HEK293T (cell line): ENCODE measurements around the gene THSD4.

ENCODE experiments used
- ELF4 ChIP-seq: fragments of 450-650 bp; IDR thresholded peaks from 2 replicates; pipeline ENCODE4 v1.6.1; 2017; ENCODE audit warnings: antibody characterized with exemption
- FOXA1 ChIP-seq: fragments of 450-650 bp; IDR thresholded peaks from 2 replicates; pipeline ENCODE4 v1.6.1; 2016; ENCODE audit warnings: mild to moderate bottlenecking
- FOXK2 ChIP-seq: fragments of 450-650 bp; IDR thresholded peaks from 2 replicates; pipeline ENCODE4 v1.6.1; 2016; ENCODE audit warnings: mild to moderate bottlenecking
- HDGF ChIP-seq: fragments of 450-650 bp; IDR thresholded peaks from 2 replicates; pipeline ENCODE4 v1.6.1; 2017; ENCODE audit warnings: antibody characterized with exemption, borderline replicate concordance
- NFRKB ChIP-seq: fragments of 450-650 bp; IDR thresholded peaks from 2 replicates; pipeline ENCODE4 v1.6.1; 2016; ENCODE audit warnings: mild to moderate bottlenecking, moderate library complexity
- SP1 ChIP-seq: fragments of 450-650 bp; IDR thresholded peaks from 2 replicates; pipeline ENCODE4 v1.6.1; 2017
- SUZ12 ChIP-seq: fragments of 450-650 bp; IDR thresholded peaks from 2 replicates; pipeline ENCODE4 v1.6.1; 2016; ENCODE audit warnings: mild to moderate bottlenecking
- ZNF384 ChIP-seq: fragments of 450-650 bp; IDR thresholded peaks from 2 replicates; pipeline ENCODE4 v1.6.1; 2016

DNA sequence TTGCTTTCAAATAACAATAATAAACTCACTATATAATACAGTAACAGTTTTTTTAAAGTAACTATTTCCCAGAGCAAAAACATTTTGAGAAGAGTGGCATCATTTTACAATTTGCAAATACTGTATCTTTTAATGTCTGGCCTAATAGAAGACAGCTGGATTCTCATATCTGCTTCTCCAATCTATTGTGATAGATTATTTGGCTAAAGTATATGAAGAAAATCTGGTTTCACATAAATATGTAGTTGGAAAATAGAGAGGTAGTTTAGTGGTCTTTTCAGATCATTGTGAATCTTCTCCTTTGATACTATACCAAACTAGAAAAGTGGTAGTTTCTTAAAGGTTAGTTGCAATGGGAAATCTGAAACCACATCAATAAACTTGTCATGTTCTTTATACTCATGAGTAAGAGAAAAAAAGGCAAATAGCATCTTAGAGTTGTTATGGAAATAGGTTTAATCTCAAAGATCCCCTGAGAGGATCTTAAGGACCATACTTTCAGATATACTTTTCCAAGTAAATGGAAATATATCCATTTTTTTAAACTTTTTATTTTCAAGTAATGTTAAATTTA, 570.2 kb downstream of the THSD4 start:
- TF ChIP-seq ELF4 = no peak
- no peak for TF ChIP-seq SUZ12
- no peak for TF ChIP-seq HDGF
- no peak for TF ChIP-seq FOXA1
- TF ChIP-seq SP1 = no peak
- no peak for TF ChIP-seq FOXK2
- no peak for TF ChIP-seq ZNF384
- no peak for TF ChIP-seq NFRKB
